OCI-LY3 (cell line): ENCODE results near the gene CIAO2B.

Source experiments
- CTCF ChIP-seq: fragments of 200-600, 300-600 bp; sonication (generic); IDR thresholded peaks from 2 replicates; pipeline ENCODE4 v1.5.1; 2014; ENCODE audit warnings: antibody characterized with exemption, low read length, low read depth
- EZH2phosphoT487 ChIP-seq: fragments of 200-600 bp; shearing (Covaris generic); IDR thresholded peaks from 2 replicates; pipeline ENCODE4 v1.6.1; 2018; ENCODE audit warnings: antibody characterized with exemption, mixed run types, low read depth

- no peak for TF ChIP-seq CTCF
- TF ChIP-seq EZH2phosphoT487 = no peak
Measured at GRCh38 chr16:66904428-66904845, 29.8 kb downstream of the CIAO2B start.
